ENCODE results near the gene LIPF. TPM values are rescaled to one million over a fixed set of nuclear protein-coding genes. Genes with fewer than 3 reads are reported as not detected.
"Not testable (repeated sequence)": the region's sequence is repeated elsewhere in the genome, so short reads cannot be mapped to it uniquely, and the experiment has no call there.

LIPF gene
- total and polyA plus RNA-seq, 8 donors: 1.2 TPM; not detected in 7

GRCh38 chr10:88657901-88658300 lies 6.3 kb upstream of the LIPF start:
- no peak overlapping the region for H3K4me3 ChIP-seq
- H3K9me3 ChIP-seq: no peaks in the 10 kb centered on the region
- TF ChIP-seq CTCF (IDR thresholded peaks at IDR 0.05): no peak
- ATAC-seq (no peak), FAIRE-seq (no peak), DNase-seq (no peak)
- H3K36me3 ChIP-seq: no peaks in the 10 kb centered on the region
- 77 to 94% methylated on average over 1 of the region's 1 CpG for WGBS, 2 donors
- H3K27ac ChIP-seq: no peak overlapping the region
- intact Hi-C loops (cut with DNase I): no loop called here
- no peaks in the 10 kb centered on the region for H3K27me3 ChIP-seq
- no peaks in the 10 kb centered on the region for H3K4me1 ChIP-seq

GRCh38 chr10:88659725-88660597 lies 4.3 kb upstream of the LIPF start:
- DNase-seq (no peak), FAIRE-seq (no peak), ATAC-seq (no peak)
- H3K4me3 ChIP-seq: no peak overlapping the region
- no peaks in the 10 kb centered on the region for H3K36me3 ChIP-seq
- intact Hi-C loops (cut with DNase I): no loop called here
- H3K27ac ChIP-seq: no peak overlapping the region
- no peaks in the 10 kb centered on the region for H3K27me3 ChIP-seq
- WGBS, 2 donors: 63 to 69% methylated on average over 3 of the region's 3 CpGs
- no peak for TF ChIP-seq CTCF (IDR thresholded peaks at IDR 0.05)
- no peaks in the 10 kb centered on the region for H3K4me1 ChIP-seq
- no peaks in the 10 kb centered on the region for H3K9me3 ChIP-seq

- ATAC-seq (no peak), DNase-seq (no peak), FAIRE-seq (no peak)
- no peaks in the 10 kb centered on the region for H3K4me1 ChIP-seq
- TF ChIP-seq CTCF (IDR thresholded peaks at IDR 0.05): no peak
- 32 to 42% methylated on average over 3 of the region's 3 CpGs for WGBS, 2 donors
- no peaks in the 10 kb centered on the region for H3K27me3 ChIP-seq
- H3K27ac ChIP-seq: no peak overlapping the region
- intact Hi-C loops (cut with DNase I): no loop called here
- no peaks in the 10 kb centered on the region for H3K36me3 ChIP-seq
- no peaks in the 10 kb centered on the region for H3K9me3 ChIP-seq
- H3K4me3 ChIP-seq: no peak overlapping the region
Observed at GRCh38 chr10:88660598-88660884, 3.7 kb upstream of the LIPF start.

- H3K36me3 ChIP-seq: no peaks in the 10 kb centered on the region
- H3K4me3 ChIP-seq: no peak overlapping the region
- DNase-seq (no peak), ATAC-seq (no peak), FAIRE-seq (no peak)
- H3K4me1 ChIP-seq: no peaks in the 10 kb centered on the region
- no peak for TF ChIP-seq CTCF (IDR thresholded peaks at IDR 0.05)
- no peaks in the 10 kb centered on the region for H3K27me3 ChIP-seq
- intact Hi-C loops (cut with DNase I): no loop called here
- no peaks in the 10 kb centered on the region for H3K9me3 ChIP-seq
- no peak overlapping the region for H3K27ac ChIP-seq
Observed at GRCh38 chr10:88661018-88661417, 3.2 kb upstream of the LIPF start.

GRCh38 chr10:88661577-88661976 lies 2.7 kb upstream of the LIPF start:
- H3K4me3 ChIP-seq: no peak overlapping the region
- DNase-seq (no peak), FAIRE-seq (no peak), ATAC-seq (no peak)
- H3K4me1 ChIP-seq: no peaks in the 10 kb centered on the region
- intact Hi-C loops (cut with DNase I): no loop called here
- TF ChIP-seq CTCF (IDR thresholded peaks at IDR 0.05): no peak
- H3K9me3 ChIP-seq: no peaks in the 10 kb centered on the region
- H3K27ac ChIP-seq: no peak overlapping the region
- H3K36me3 ChIP-seq: no peaks in the 10 kb centered on the region
- H3K27me3 ChIP-seq: no peaks in the 10 kb centered on the region

- DNase-seq; H3K4me1 ChIP-seq; H3K9me3 ChIP-seq; H3K27me3 ChIP-seq; intact Hi-C loops (cut with DNase I); H3K4me3 ChIP-seq; H3K36me3 ChIP-seq; H3K27ac ChIP-seq; FAIRE-seq; ATAC-seq: not testable (repeated sequence)
- WGBS, 2 donors: 91 to 92% methylated on average over 2 of the region's 2 CpGs
Observed at GRCh38 chr10:88663153-88663552, 1.1 kb upstream of the LIPF start.
